Tibial artery (tissue), 4 donors: Measurements from ENCODE around the gene ELL.

Experiments used
- DNase-seq, 2 donors: peaks; one replicate each; pipeline ENCODE4 v3.0.0-alpha.2; 2019
- H3K27ac ChIP-seq, 2 donors: fragments of 200-600 bp; sonication (generic) in 1 of 2; 1 replicate in 1 of 2; 2 replicates in 1 of 2; pipeline ENCODE4 v1.5.1; 2018 to 2019; ENCODE audit warnings: mild to moderate bottlenecking in 1 of 2
- H3K27me3 ChIP-seq, 2 donors: fragments of 200-600 bp; sonication (generic) in 1 of 2; one replicate each; pipeline versions ENCODE4 v1.5.1 to v1.6.0; 2016 to 2019
- H3K36me3 ChIP-seq, 3 donors: fragments of 200-600 bp; sonication (generic) in 2 of 3; one replicate each; pipeline ENCODE4 v1.5.1; 2016 to 2019; ENCODE audit warnings: mild to moderate bottlenecking in 2 of 3
- H3K4me1 ChIP-seq, 4 donors: fragments of 200-600 bp; sonication (generic) in 2 of 4; 1 replicate in 3 of 4; 2 replicates in 1 of 4; pipeline ENCODE4 v1.5.1; 2016 to 2019
- H3K4me3 ChIP-seq, 2 donors: fragments of 200-600 bp; sonication (generic) in 1 of 2; 1 replicate in 1 of 2; 2 replicates in 1 of 2; pipeline ENCODE4 v1.5.1; 2018 to 2019; ENCODE audit warnings: mild to moderate bottlenecking in 2 of 2
- H3K9me3 ChIP-seq, 3 donors: fragments of 200-600 bp; sonication (generic) in 1 of 3; one replicate each; pipeline ENCODE4 v1.5.1; 2016 to 2019
- CTCF ChIP-seq, 2 experiments: fragments of 200-600 bp in 1 of 2; fragments of 450-650 bp in 1 of 2; IDR thresholded peaks; one replicate each; pipeline ENCODE4 v1.5.1; 2017 to 2019; ENCODE audit warnings: antibody characterized with exemption in 2 of 2, mild to moderate bottlenecking in 1 of 2, moderate library complexity in 1 of 2
- intact Hi-C: fragments of 100-400 bp; cut with DNase I; formaldehyde crosslinking; loops from one replicate; pipeline ENCODE4 v1.15.0; 2023; ENCODE audit warnings: low total_unique reads

ELL gene

GRCh38 chr19:18495204-18495911, 26.5 kb downstream of the ELL start:
- Histone ChIP-seq H3K27ac (no peak overlapping the region), H3K36me3 (no peaks in the 10 kb centered on the region), H3K27me3 (no peaks in the 10 kb centered on the region), H3K4me3 (no peak overlapping the region), H3K4me1 (peaks cover 0 to 84% (median 54%) of the 10 kb centered on the region in 4 donors), H3K9me3 (no peaks in the 10 kb centered on the region)
- intact Hi-C loops = no loop called here
- DNase-seq = no peak
- TF ChIP-seq CTCF (IDR thresholded peaks at IDR 0.05) = no peak

- Histone ChIP-seq H3K36me3 (no peaks in the 10 kb centered on the region), H3K27ac (no peak overlapping the region), H3K4me1 (peaks cover 0 to 79% (median 48%) of the 10 kb centered on the region in 4 donors), H3K4me3 (no peak overlapping the region), H3K27me3 (no peaks in the 10 kb centered on the region), H3K9me3 (no peaks in the 10 kb centered on the region)
- DNase-seq = no peak
- TF ChIP-seq CTCF (IDR thresholded peaks at IDR 0.05) = no peak
- intact Hi-C loops = no loop called here
These were observed 27.6 kb downstream of the ELL start for GRCh38 chr19:18494267-18494607.

- Histone ChIP-seq H3K4me1 (peaks cover 0 to 79% (median 48%) of the 10 kb centered on the region in 4 donors), H3K27ac (peak overlapping the region in 1 of 2 donors; percentile 17), H3K4me3 (no peak overlapping the region), H3K36me3 (no peaks in the 10 kb centered on the region), H3K9me3 (no peaks in the 10 kb centered on the region), H3K27me3 (no peaks in the 10 kb centered on the region)
- TF ChIP-seq CTCF (IDR thresholded peaks at IDR 0.05) = no peak
- intact Hi-C loops = no loop called here
- DNase-seq = no peak
These were observed 28.2 kb downstream of the ELL start for GRCh38 chr19:18493440-18494266.

GRCh38 chr19:18491995-18492953, 29.6 kb downstream of the ELL start:
- Histone ChIP-seq H3K9me3 (no peaks in the 10 kb centered on the region), H3K27me3 (no peaks in the 10 kb centered on the region), H3K27ac (no peak overlapping the region), H3K4me1 (peaks cover 0 to 79% (median 59%) of the 10 kb centered on the region in 4 donors), H3K36me3 (no peaks in the 10 kb centered on the region), H3K4me3 (no peak overlapping the region)
- no peak for TF ChIP-seq CTCF (IDR thresholded peaks at IDR 0.05)
- intact Hi-C loops = no loop called here
- no peak for DNase-seq

GRCh38 chr19:18490728-18491127, 31.1 kb downstream of the ELL start:
- Histone ChIP-seq H3K36me3 (no peaks in the 10 kb centered on the region), H3K27me3 (no peaks in the 10 kb centered on the region), H3K4me3 (no peak overlapping the region), H3K9me3 (no peaks in the 10 kb centered on the region), H3K4me1 (peaks cover 0 to 79% (median 60%) of the 10 kb centered on the region in 4 donors), H3K27ac (no peak overlapping the region)
- DNase-seq = no peak
- no peak for TF ChIP-seq CTCF (IDR thresholded peaks at IDR 0.05)
- intact Hi-C loops = no loop called here
